ENCODE results near the gene GRID2.

GRCh38 chr4:93320356-93320755 lies 1016.6 kb downstream of the GRID2 start:
- TF ChIP-seq EZH2phosphoT487 (IDR thresholded peaks at IDR 0.05): no peak
- no peak for TF ChIP-seq CTCF (IDR thresholded peaks at IDR 0.05)
